Measurements from ENCODE around the gene THBD.
"Not testable (repeated sequence)": the region's sequence is repeated elsewhere in the genome, so short reads cannot be mapped to it uniquely, and the experiment has no call there.

THBD gene

GRCh38 chr20:23033918-23034317, 15.6 kb downstream of the THBD start:
- no peak for DNase-seq

- no peak for DNase-seq
These were observed 16.8 kb downstream of the THBD start for GRCh38 chr20:23032750-23033078.

GRCh38 chr20:23032056-23032749, 17.3 kb downstream of the THBD start:
- DNase-seq, result no peak

- DNase-seq, result no peak
These were observed 18.1 kb downstream of the THBD start for GRCh38 chr20:23031346-23031745.

- no peak for DNase-seq
These were observed 20.1 kb downstream of the THBD start for GRCh38 chr20:23029324-23029723.

GRCh38 chr20:23028392-23028791, 21.1 kb downstream of the THBD start:
- no peak for DNase-seq

- DNase-seq, result no peak
These were observed 21.8 kb downstream of the THBD start for GRCh38 chr20:23027721-23028120.

GRCh38 chr20:23025503-23025902, 24.0 kb downstream of the THBD start:
- not testable (repeated sequence) for DNase-seq

GRCh38 chr20:23024701-23025100, 24.8 kb downstream of the THBD start:
- DNase-seq, result no peak

GRCh38 chr20:23023621-23024177, 25.8 kb downstream of the THBD start:
- DNase-seq, result no peak

GRCh38 chr20:23022849-23023248, 26.6 kb downstream of the THBD start:
- DNase-seq, result no peak

GRCh38 chr20:23021951-23022350, 27.5 kb downstream of the THBD start:
- DNase-seq, result no peak

GRCh38 chr20:23021541-23021940, 27.9 kb downstream of the THBD start:
- no peak for DNase-seq

- DNase-seq, result no peak
These were observed 29.0 kb downstream of the THBD start for GRCh38 chr20:23020230-23021018.

- DNase-seq, result no peak
These were observed 30.1 kb downstream of the THBD start for GRCh38 chr20:23019403-23019802.

GRCh38 chr20:23018941-23019340, 30.5 kb downstream of the THBD start:
- DNase-seq, result no peak

- no peak for DNase-seq
These were observed 31.0 kb downstream of the THBD start for GRCh38 chr20:23018432-23018831.

- DNase-seq, result no peak
These were observed 32.0 kb downstream of the THBD start for GRCh38 chr20:23017516-23017915.

- no peak for DNase-seq
These were observed 36.0 kb downstream of the THBD start for GRCh38 chr20:23013429-23013828.

GRCh38 chr20:23011008-23011721, 38.3 kb downstream of the THBD start:
- no peak for DNase-seq

GRCh38 chr20:23010096-23010495, 39.4 kb downstream of the THBD start:
- DNase-seq, result no peak

- DNase-seq, result no peak
These were observed 39.8 kb downstream of the THBD start for GRCh38 chr20:23009636-23010035.

GRCh38 chr20:23008667-23009066, 40.8 kb downstream of the THBD start:
- DNase-seq, result no peak

Data from left hindlimb (tissue), 1 donor.